Measurements from ENCODE around the gene XKR7. TPM values are rescaled to one million over a fixed set of nuclear protein-coding genes. Genes with fewer than 3 reads are reported as not detected.
"Not testable (repeated sequence)": the region's sequence is repeated elsewhere in the genome, so short reads cannot be mapped to it uniquely, and the experiment has no call there.

XKR7 gene
- polyA plus RNA-seq, 2 donors = under 0.01 TPM; not detected in 1

DNA sequence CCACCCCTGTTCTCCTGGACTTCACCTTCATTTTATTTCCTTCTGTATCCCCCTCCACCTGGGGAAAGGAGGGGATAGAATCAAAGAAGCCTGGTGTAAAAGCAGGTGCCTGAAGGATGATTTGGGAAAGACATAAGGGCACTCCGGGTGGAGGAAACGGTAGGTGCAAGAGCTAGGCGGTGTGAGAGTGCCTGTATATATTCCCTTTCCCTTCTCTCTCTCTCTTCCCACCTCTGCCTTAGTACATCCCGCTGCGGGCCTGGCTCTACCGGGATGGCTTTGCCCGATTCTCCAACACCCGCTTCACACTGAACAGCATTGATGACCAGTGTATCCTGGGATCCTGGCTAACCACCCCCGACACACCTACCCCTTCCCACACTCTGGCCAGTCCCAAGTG lies 42.3 kb upstream of the XKR7 start:
- H3K4me1 ChIP-seq (ENCODE audit: control insufficient read depth in 2 of 2, insufficient read depth in 2 of 2, low read length in 1 of 2) = no peaks in the 10 kb centered on the region
- H3K27me3 ChIP-seq (ENCODE audit: control insufficient read depth in 1 of 2, insufficient read depth in 2 of 2, low read length in 2 of 2) = no peaks in the 10 kb centered on the region
- WGBS, 2 donors = 68 to 74% methylated on average over 9 of the region's 9 CpGs
- H3K27ac ChIP-seq (ENCODE audit: low read depth in 2 of 2, low read length in 1 of 2) = no peak overlapping the region
- H3K9me3 ChIP-seq (ENCODE audit: control insufficient read depth in 2 of 2, insufficient read depth in 1 of 2, low read depth in 1 of 2, low read length in 1 of 2) = no peaks in the 10 kb centered on the region
- H3K36me3 ChIP-seq (ENCODE audit: control insufficient read depth in 2 of 2, insufficient read depth in 2 of 2, low read length in 1 of 2) = no peaks in the 10 kb centered on the region
- H3K4me3 ChIP-seq (ENCODE audit: low read depth in 1 of 2, low read length in 2 of 2) = no peak overlapping the region

DNA sequence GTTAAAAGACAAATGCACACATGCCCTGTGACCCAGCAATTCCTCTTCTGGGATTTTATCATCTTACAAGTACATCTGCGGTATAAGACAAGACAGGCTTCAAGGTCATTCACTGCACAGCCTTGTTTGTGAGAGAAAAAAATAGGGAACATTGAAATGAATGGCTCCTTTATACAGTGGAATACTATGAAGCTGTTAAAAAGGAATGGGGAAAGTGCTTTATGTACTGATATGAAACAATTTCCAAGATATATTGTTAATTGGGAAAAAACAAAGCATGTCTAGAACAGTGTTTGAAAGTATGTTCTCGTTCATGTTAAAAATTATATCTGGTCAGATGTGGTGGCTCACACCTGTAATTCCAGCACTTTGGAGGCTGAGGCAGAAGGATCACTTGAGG lies 41.5 kb upstream of the XKR7 start:
- 85 to 95% methylated on average over 2 of the region's 2 CpGs for WGBS, 2 donors

DNA sequence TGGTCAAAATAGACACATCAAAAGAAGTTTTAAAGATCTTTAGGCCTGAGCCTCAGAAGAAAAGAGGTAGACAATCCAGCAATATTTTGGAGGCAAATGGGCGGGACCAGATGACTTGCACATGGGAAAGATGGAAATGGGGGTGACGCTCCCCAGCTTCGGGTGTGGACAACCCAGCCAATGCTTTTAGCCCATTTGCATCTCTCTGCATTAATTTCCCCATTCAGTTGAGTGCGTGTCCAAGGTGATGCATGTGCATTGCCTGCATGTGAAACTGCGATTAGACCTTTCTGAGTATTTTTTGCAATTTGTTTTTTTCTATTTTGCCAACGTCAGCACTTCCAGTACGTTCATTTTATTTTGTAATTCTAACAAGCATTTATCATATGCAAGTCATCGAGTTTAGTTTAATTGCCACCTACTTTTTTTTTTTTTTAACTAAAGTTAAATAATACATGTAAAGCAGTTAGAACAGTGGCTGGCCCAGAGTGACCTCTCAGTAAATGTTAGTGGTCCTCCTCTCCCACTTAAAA lies 40.3 kb upstream of the XKR7 start:
- H3K27me3 ChIP-seq (ENCODE audit: control insufficient read depth in 1 of 2, insufficient read depth in 2 of 2, low read length in 2 of 2) = no peaks in the 10 kb centered on the region
- WGBS, 2 donors = 67 to 68% methylated on average over 8 of the region's 8 CpGs
- H3K4me1 ChIP-seq (ENCODE audit: control insufficient read depth in 2 of 2, insufficient read depth in 2 of 2, low read length in 1 of 2) = no peaks in the 10 kb centered on the region
- H3K9me3 ChIP-seq (ENCODE audit: control insufficient read depth in 2 of 2, insufficient read depth in 1 of 2, low read depth in 1 of 2, low read length in 1 of 2) = no peaks in the 10 kb centered on the region
- H3K4me3 ChIP-seq (ENCODE audit: low read depth in 1 of 2, low read length in 2 of 2) = no peak overlapping the region
- H3K36me3 ChIP-seq (ENCODE audit: control insufficient read depth in 2 of 2, insufficient read depth in 2 of 2, low read length in 1 of 2) = no peaks in the 10 kb centered on the region
- H3K27ac ChIP-seq (ENCODE audit: low read depth in 2 of 2, low read length in 1 of 2) = no peak overlapping the region

More for the DNA sequence above, 41.5 kb upstream of the XKR7 start:
- Histone ChIP-seq H3K9me3 (ENCODE audit: control insufficient read depth in 2 of 2, insufficient read depth in 1 of 2, low read depth in 1 of 2, low read length in 1 of 2) (no peaks in the 10 kb centered on the region), H3K4me1 (ENCODE audit: control insufficient read depth in 2 of 2, insufficient read depth in 2 of 2, low read length in 1 of 2) (no peaks in the 10 kb centered on the region), H3K27ac (ENCODE audit: low read depth in 2 of 2, low read length in 1 of 2) (no peak overlapping the region), H3K4me3 (ENCODE audit: low read depth in 1 of 2, low read length in 2 of 2) (no peak overlapping the region), H3K36me3 (ENCODE audit: control insufficient read depth in 2 of 2, insufficient read depth in 2 of 2, low read length in 1 of 2) (no peaks in the 10 kb centered on the region), H3K27me3 (ENCODE audit: control insufficient read depth in 1 of 2, insufficient read depth in 2 of 2, low read length in 2 of 2) (no peaks in the 10 kb centered on the region)

DNA sequence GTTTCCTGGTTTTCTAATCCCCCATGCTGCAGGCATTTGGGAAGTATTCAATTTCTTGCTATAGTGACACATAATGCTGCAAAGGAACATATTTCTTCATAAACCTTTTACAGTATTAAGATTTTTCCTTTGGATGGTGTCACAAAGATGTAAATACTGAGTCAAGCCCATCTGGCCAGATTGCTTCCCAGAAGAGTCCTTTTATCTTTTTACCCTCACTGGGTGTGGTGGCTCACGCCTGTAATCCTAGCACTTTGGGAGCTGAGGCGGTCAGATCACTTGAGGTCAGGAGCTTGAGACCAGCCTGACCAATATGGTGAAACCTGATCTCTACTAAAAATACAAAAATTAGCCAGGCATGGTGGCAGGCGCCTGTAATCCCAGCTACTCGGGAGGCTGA lies 38.3 kb upstream of the XKR7 start:
- H3K4me3 ChIP-seq (ENCODE audit: low read depth in 1 of 2, low read length in 2 of 2); H3K4me1 ChIP-seq (ENCODE audit: control insufficient read depth in 2 of 2, insufficient read depth in 2 of 2, low read length in 1 of 2); H3K9me3 ChIP-seq (ENCODE audit: control insufficient read depth in 2 of 2, insufficient read depth in 1 of 2, low read depth in 1 of 2, low read length in 1 of 2); H3K27me3 ChIP-seq (ENCODE audit: control insufficient read depth in 1 of 2, insufficient read depth in 2 of 2, low read length in 2 of 2); H3K27ac ChIP-seq (ENCODE audit: low read depth in 2 of 2, low read length in 1 of 2); H3K36me3 ChIP-seq (ENCODE audit: control insufficient read depth in 2 of 2, insufficient read depth in 2 of 2, low read length in 1 of 2): not testable (repeated sequence)
- 57 to 64% methylated on average over 4 of the region's 4 CpGs for WGBS, 2 donors

DNA sequence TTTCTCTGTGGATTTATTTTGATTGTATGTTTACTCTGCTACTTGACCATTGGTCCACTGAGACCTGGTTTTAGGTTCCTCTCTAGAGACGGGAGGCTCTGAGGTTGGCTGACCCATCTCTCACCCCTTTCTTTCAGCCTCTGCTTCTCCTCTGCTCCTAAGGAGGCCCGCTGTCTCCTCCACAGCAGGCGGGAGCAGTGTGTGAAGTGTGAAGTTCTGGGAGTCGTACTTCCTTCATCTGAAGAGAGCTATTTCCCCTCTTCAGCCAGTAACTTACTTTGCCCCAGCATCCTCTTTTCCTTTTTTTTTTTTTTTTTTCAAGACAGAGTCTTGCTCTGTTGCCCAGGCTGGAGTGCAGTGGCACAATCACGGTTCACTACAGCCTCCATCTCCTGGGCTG lies 37.2 kb upstream of the XKR7 start:
- Histone ChIP-seq H3K4me3 (ENCODE audit: low read depth in 1 of 2, low read length in 2 of 2) (no peak overlapping the region), H3K4me1 (ENCODE audit: control insufficient read depth in 2 of 2, insufficient read depth in 2 of 2, low read length in 1 of 2) (peaks cover 0 to 3% of the 10 kb centered on the region in 2 donors), H3K9me3 (ENCODE audit: control insufficient read depth in 2 of 2, insufficient read depth in 1 of 2, low read depth in 1 of 2, low read length in 1 of 2) (no peaks in the 10 kb centered on the region), H3K27me3 (ENCODE audit: control insufficient read depth in 1 of 2, insufficient read depth in 2 of 2, low read length in 2 of 2) (no peaks in the 10 kb centered on the region), H3K36me3 (ENCODE audit: control insufficient read depth in 2 of 2, insufficient read depth in 2 of 2, low read length in 1 of 2) (no peaks in the 10 kb centered on the region), H3K27ac (ENCODE audit: low read depth in 2 of 2, low read length in 1 of 2) (no peak overlapping the region)
- WGBS, 2 donors = 36 to 46% methylated on average over 5 of the region's 5 CpGs

DNA sequence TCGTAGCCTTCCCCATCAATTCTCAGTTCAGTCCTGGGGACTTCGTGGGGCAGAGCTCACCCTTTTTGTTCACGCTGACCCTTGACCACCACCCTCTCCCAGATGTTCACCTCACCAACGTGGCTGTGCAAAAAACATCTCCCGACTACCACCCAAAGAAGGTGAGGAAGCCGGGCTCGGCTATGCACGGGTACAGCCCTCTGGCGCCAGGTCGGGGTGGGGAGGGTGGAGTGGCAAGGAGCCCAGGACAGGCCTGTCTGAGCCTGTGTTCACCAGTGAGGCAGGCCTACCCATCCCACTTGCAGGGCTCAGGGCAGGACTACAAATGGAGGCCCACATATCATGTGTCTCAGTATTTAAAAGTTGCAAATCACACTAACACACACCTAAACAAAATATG lies 34.3 kb upstream of the XKR7 start:
- no peaks in the 10 kb centered on the region for H3K36me3 ChIP-seq (ENCODE audit: control insufficient read depth in 2 of 2, insufficient read depth in 2 of 2, low read length in 1 of 2)
- H3K27ac ChIP-seq (ENCODE audit: low read depth in 2 of 2, low read length in 1 of 2) = no peak overlapping the region
- H3K9me3 ChIP-seq (ENCODE audit: control insufficient read depth in 2 of 2, insufficient read depth in 1 of 2, low read depth in 1 of 2, low read length in 1 of 2) = no peaks in the 10 kb centered on the region
- WGBS, 2 donors = 67 to 70% methylated on average over 10 of the region's 10 CpGs
- H3K27me3 ChIP-seq (ENCODE audit: control insufficient read depth in 1 of 2, insufficient read depth in 2 of 2, low read length in 2 of 2) = no peaks in the 10 kb centered on the region
- H3K4me3 ChIP-seq (ENCODE audit: low read depth in 1 of 2, low read length in 2 of 2) = no peak overlapping the region
- peaks cover 0 to 3% of the 10 kb centered on the region in 2 donors for H3K4me1 ChIP-seq (ENCODE audit: control insufficient read depth in 2 of 2, insufficient read depth in 2 of 2, low read length in 1 of 2)

DNA sequence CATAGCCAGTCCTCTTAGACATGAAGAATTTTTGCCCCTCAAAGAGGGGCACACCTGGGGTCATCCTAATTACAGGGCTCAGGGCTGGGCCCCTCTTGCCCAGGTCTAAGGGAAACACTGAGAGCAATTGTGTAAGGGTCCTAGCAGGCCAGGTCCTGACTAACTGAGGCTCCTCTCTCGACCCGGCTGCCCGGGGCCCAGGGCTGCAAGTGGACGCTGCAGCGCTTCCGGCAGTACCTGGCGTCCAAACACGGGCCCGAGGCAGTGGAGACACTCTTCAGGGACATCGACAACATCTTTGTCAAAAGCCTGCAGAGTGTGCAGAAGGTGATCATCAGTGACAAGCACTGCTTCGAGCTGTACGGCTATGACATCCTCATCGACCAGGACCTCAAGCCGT lies 33.5 kb upstream of the XKR7 start:
- no peak overlapping the region for H3K4me3 ChIP-seq (ENCODE audit: low read depth in 1 of 2, low read length in 2 of 2)
- no peak overlapping the region for H3K27ac ChIP-seq (ENCODE audit: low read depth in 2 of 2, low read length in 1 of 2)
- no peaks in the 10 kb centered on the region for H3K36me3 ChIP-seq (ENCODE audit: control insufficient read depth in 2 of 2, insufficient read depth in 2 of 2, low read length in 1 of 2)
- no peaks in the 10 kb centered on the region for H3K9me3 ChIP-seq (ENCODE audit: control insufficient read depth in 2 of 2, insufficient read depth in 1 of 2, low read depth in 1 of 2, low read length in 1 of 2)
- 91 to 92% methylated on average over 14 of the region's 14 CpGs for WGBS, 2 donors
- peaks cover 0 to 3% of the 10 kb centered on the region in 2 donors for H3K4me1 ChIP-seq (ENCODE audit: control insufficient read depth in 2 of 2, insufficient read depth in 2 of 2, low read length in 1 of 2)
- H3K27me3 ChIP-seq (ENCODE audit: control insufficient read depth in 1 of 2, insufficient read depth in 2 of 2, low read length in 2 of 2) = no peaks in the 10 kb centered on the region

DNA sequence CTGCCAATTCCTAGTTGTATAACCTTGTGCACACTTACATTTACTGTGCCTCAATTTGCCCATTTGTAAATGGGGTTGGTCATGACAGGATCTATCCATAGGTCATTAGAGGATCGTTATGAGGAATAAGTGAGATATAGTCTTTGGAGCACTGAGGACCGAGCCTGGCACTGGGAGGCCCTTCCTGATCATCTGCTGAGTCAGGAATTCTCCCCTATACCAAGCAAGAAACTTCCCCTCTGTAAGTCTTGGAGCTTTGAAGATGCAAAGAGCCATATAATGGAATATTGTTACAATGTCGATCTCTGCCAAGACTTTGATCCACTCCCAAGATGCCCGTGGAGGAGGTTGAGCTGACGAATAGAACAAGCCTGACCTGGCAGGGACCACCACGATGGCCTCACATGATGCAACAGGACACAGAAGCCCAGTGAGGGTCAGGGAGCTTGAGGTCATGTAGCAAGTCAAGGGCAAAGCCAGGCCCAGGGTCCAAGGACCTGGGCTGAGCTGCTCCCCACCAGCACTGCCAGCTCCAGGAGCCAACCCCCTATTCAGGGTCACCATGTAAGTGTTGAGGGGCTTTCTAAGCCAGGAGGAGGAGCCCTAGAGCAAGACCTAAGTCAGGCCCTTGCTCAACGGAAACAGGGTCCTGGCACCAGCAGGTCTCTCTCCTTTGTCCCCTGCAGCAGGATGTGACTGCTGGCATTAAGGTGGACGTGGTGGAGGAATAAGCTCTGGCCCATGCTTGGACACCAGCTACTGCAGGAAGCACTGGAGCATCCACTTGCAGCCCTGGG lies 32.8 kb upstream of the XKR7 start:
- 66 to 70% methylated on average over 8 of the region's 8 CpGs for whole genome bisulfite sequencing, 2 donors
- Histone ChIP-seq H3K27ac (ENCODE audit: low read depth in 2 of 2, low read length in 1 of 2) (no peak overlapping the region), H3K27me3 (ENCODE audit: control insufficient read depth in 1 of 2, insufficient read depth in 2 of 2, low read length in 2 of 2) (no peaks in the 10 kb centered on the region), H3K36me3 (ENCODE audit: control insufficient read depth in 2 of 2, insufficient read depth in 2 of 2, low read length in 1 of 2) (no peaks in the 10 kb centered on the region), H3K4me3 (ENCODE audit: low read depth in 1 of 2, low read length in 2 of 2) (no peak overlapping the region), H3K4me1 (ENCODE audit: control insufficient read depth in 2 of 2, insufficient read depth in 2 of 2, low read length in 1 of 2) (peaks cover 0 to 3% of the 10 kb centered on the region in 2 donors), H3K9me3 (ENCODE audit: control insufficient read depth in 2 of 2, insufficient read depth in 1 of 2, low read depth in 1 of 2, low read length in 1 of 2) (no peaks in the 10 kb centered on the region)

DNA sequence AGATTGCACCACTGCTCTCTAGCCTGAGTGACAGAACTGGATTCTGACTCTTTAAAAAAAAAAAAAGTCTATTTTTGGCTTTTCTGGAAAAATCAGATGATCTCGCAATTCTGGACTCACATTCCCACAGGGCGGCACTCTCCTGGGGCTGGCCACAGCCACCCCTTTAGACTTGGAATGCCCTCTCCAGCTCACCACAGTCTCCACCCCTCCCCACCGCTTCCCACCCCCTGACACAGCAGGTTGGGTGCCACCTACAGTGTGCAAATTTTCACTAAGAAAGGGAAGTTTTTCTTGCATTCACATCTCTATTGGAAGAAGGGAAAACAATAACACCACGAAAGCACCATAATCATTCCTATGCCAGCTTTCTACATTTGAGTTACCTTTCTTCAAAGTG lies 31.5 kb upstream of the XKR7 start:
- Histone ChIP-seq H3K4me1 (ENCODE audit: control insufficient read depth in 2 of 2, insufficient read depth in 2 of 2, low read length in 1 of 2) (peaks cover 0 to 3% of the 10 kb centered on the region in 2 donors), H3K9me3 (ENCODE audit: control insufficient read depth in 2 of 2, insufficient read depth in 1 of 2, low read depth in 1 of 2, low read length in 1 of 2) (no peaks in the 10 kb centered on the region), H3K27me3 (ENCODE audit: control insufficient read depth in 1 of 2, insufficient read depth in 2 of 2, low read length in 2 of 2) (no peaks in the 10 kb centered on the region), H3K36me3 (ENCODE audit: control insufficient read depth in 2 of 2, insufficient read depth in 2 of 2, low read length in 1 of 2) (no peaks in the 10 kb centered on the region), H3K4me3 (ENCODE audit: low read depth in 1 of 2, low read length in 2 of 2) (no peak overlapping the region), H3K27ac (ENCODE audit: low read depth in 2 of 2, low read length in 1 of 2) (no peak overlapping the region)
- 67 to 79% methylated on average over 4 of the region's 4 CpGs for WGBS, 2 donors

DNA sequence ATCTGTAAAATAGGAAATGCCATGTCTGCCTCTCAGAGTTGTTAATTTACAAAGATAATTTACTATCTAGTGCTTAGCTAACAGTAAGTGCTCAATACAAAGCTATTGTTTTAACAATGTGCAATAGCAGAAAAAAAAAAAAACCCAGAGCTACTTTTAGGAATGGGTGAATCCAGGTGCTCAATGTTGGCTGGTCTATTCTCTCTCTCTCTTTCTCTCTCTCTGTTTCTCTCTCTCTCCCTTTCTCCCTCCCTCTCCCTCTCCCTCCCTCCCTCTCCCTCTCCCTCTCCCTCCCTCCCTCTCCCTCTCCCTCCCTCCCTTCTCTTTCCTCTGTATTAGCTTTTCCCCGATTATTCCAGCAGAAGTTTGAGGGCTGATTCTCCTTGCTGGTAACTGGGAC lies 30.1 kb upstream of the XKR7 start:
- no peaks in the 10 kb centered on the region for H3K9me3 ChIP-seq (ENCODE audit: control insufficient read depth in 2 of 2, insufficient read depth in 1 of 2, low read depth in 1 of 2, low read length in 1 of 2)
- no peak overlapping the region for H3K27ac ChIP-seq (ENCODE audit: low read depth in 2 of 2, low read length in 1 of 2)
- WGBS, 2 donors = 46 to 64% methylated on average over 1 of the region's 1 CpG
- no peaks in the 10 kb centered on the region for H3K27me3 ChIP-seq (ENCODE audit: control insufficient read depth in 1 of 2, insufficient read depth in 2 of 2, low read length in 2 of 2)
- H3K4me3 ChIP-seq (ENCODE audit: low read depth in 1 of 2, low read length in 2 of 2) = no peak overlapping the region
- H3K36me3 ChIP-seq (ENCODE audit: control insufficient read depth in 2 of 2, insufficient read depth in 2 of 2, low read length in 1 of 2) = peaks cover 0 to 4% of the 10 kb centered on the region in 2 donors
- H3K4me1 ChIP-seq (ENCODE audit: control insufficient read depth in 2 of 2, insufficient read depth in 2 of 2, low read length in 1 of 2) = peaks cover 0 to 3% of the 10 kb centered on the region in 2 donors
